H7 (cell line): ENCODE data around the gene FIZ1. TPM values are rescaled to one million over a fixed set of nuclear protein-coding genes. Genes with fewer than 3 reads are reported as not detected.
A peak's percentile ranks its signal among the peaks of the same experiment; 100 is the strongest.

ENCODE experiments used
- DNase-seq: peaks from one replicate; pipeline ENCODE4 v3.0.0; 2012
- H3K27me3 ChIP-seq: 2 replicates; pipeline ENCODE4 v1.6.0; 2011; ENCODE audit warnings: mild to moderate bottlenecking, low read length; ENCODE audit not compliant: control insufficient read depth, insufficient read depth
- H3K36me3 ChIP-seq: replicated peaks from 2 replicates; pipeline ENCODE4 v1.5.1; 2011; ENCODE audit warnings: low read length; ENCODE audit not compliant: control insufficient read depth, insufficient read depth
- H3K4me3 ChIP-seq: 2 replicates; pipeline ENCODE4 v1.5.1; 2011; ENCODE audit warnings: low read depth, mild to moderate bottlenecking, control low read depth, low read length, moderate library complexity; ENCODE audit not compliant: insufficient read depth
- total RNA-seq: library from RNA; depleted of rRNA; stranded (reverse); fragments of >200 nt; shearing (Covaris generic); gene quantifications from 2 replicates; pipeline ENCODE4 v1.2.3, GENCODE V29; 2014

FIZ1 gene
- total RNA-seq, 1 experiment from 2014 or later = 4.7 TPM

- no peak overlapping the region for H3K4me3 ChIP-seq
- no peaks in the 10 kb centered on the region for H3K27me3 ChIP-seq
- peaks cover 2% of the 10 kb centered on the region for H3K36me3 ChIP-seq
- no peak for DNase-seq
Observed at GRCh38 chr19:55611983-55612645, 12.8 kb upstream of the FIZ1 start.

GRCh38 chr19:55611300-55611982 lies 12.1 kb upstream of the FIZ1 start:
- H3K36me3 ChIP-seq = peaks cover 2% of the 10 kb centered on the region
- no peak for DNase-seq
- no peaks in the 10 kb centered on the region for H3K27me3 ChIP-seq
- H3K4me3 ChIP-seq = no peak overlapping the region

GRCh38 chr19:55609326-55609725 lies 10.0 kb upstream of the FIZ1 start:
- DNase-seq = no peak
- H3K4me3 ChIP-seq = no peak overlapping the region
- no peaks in the 10 kb centered on the region for H3K27me3 ChIP-seq
- peaks cover 2% of the 10 kb centered on the region for H3K36me3 ChIP-seq

GRCh38 chr19:55606817-55607216 lies 7.5 kb upstream of the FIZ1 start:
- no peak overlapping the region for H3K4me3 ChIP-seq

GRCh38 chr19:55606471-55606787 lies 7.1 kb upstream of the FIZ1 start:
- DNase-seq = no peak
- Histone ChIP-seq H3K36me3 (peaks cover 2% of the 10 kb centered on the region), H3K4me3 (peak overlapping the region; percentile 90; the same call in 1 of the 2 replicates), H3K27me3 (no peaks in the 10 kb centered on the region)

More at GRCh38 chr19:55606817-55607216, 7.5 kb upstream of the FIZ1 start:
- H3K27me3 ChIP-seq = no peaks in the 10 kb centered on the region
- DNase-seq = no peak
- peaks cover 2% of the 10 kb centered on the region for H3K36me3 ChIP-seq

GRCh38 chr19:55605637-55606470 lies 6.5 kb upstream of the FIZ1 start, which contains the start of gene ZNF865:
Gene ZNF865 (plus strand): TSS chr19:55605647. CDS start chr19:55613619, 7,972 bp downstream.
- DNase-seq = peak; percentile 91
- Histone ChIP-seq H3K4me3 (peak within 1 kb of the TSS; percentile 90), H3K36me3 (peaks cover 2% of the 10 kb centered on the region), H3K27me3 (no peaks in the 10 kb centered on the region)

GRCh38 chr19:55605207-55605636 lies 5.9 kb upstream of the FIZ1 start:
- Histone ChIP-seq H3K4me3 (peak overlapping the region; percentile 90), H3K27me3 (no peaks in the 10 kb centered on the region), H3K36me3 (peaks cover 2% of the 10 kb centered on the region)
- peak; percentile 99 for DNase-seq

- no peaks in the 10 kb centered on the region for H3K36me3 ChIP-seq
- DNase-seq = peak; percentile 88
- H3K4me3 ChIP-seq = no peak overlapping the region
- no peaks in the 10 kb centered on the region for H3K27me3 ChIP-seq
Observed at GRCh38 chr19:55603581-55604292, 4.4 kb upstream of the FIZ1 start.

- Histone ChIP-seq H3K4me3 (no peak overlapping the region), H3K27me3 (no peaks in the 10 kb centered on the region), H3K36me3 (no peaks in the 10 kb centered on the region)
- DNase-seq = no peak
Observed at GRCh38 chr19:55603115-55603514, 3.8 kb upstream of the FIZ1 start.

- H3K36me3 ChIP-seq = no peaks in the 10 kb centered on the region
- no peak for DNase-seq
- no peaks in the 10 kb centered on the region for H3K27me3 ChIP-seq
- no peak overlapping the region for H3K4me3 ChIP-seq
Observed at GRCh38 chr19:55602104-55603001, 3.0 kb upstream of the FIZ1 start.

- peaks cover 3% of the 10 kb centered on the region; the same call in 1 of the 2 replicates for H3K36me3 ChIP-seq
- peak overlapping the region; percentile 57 for H3K4me3 ChIP-seq
- no peaks in the 10 kb centered on the region for H3K27me3 ChIP-seq
- no peak for DNase-seq
Observed at GRCh38 chr19:55601084-55601483, 1.8 kb upstream of the FIZ1 start.

GRCh38 chr19:55600662-55601028 lies 1.3 kb upstream of the FIZ1 start:
- Histone ChIP-seq H3K36me3 (peaks cover 3% of the 10 kb centered on the region; the same call in 1 of the 2 replicates), H3K4me3 (peak overlapping the region; percentile 57), H3K27me3 (no peaks in the 10 kb centered on the region)
- no peak for DNase-seq

GRCh38 chr19:55599842-55600661 lies 735 bp upstream of the FIZ1 start, which contains the start of gene ZNF524:
Gene ZNF524 (plus strand): TSS chr19:55600288. CDS start chr19:55602113, 1,825 bp downstream.
- Histone ChIP-seq H3K4me3 (peak within 1 kb of the TSS; percentile 57), H3K36me3 (peaks cover 3% of the 10 kb centered on the region), H3K27me3 (no peaks in the 10 kb centered on the region)
- peak; percentile 98 for DNase-seq
